GM03348 (cell line): ENCODE data around the gene PLIN1.

Source experiments
- DNase-seq: peaks from one replicate; pipeline ENCODE4 v3.0.0; 2012; ENCODE audit warnings: low spot score

The PLIN1 gene

GRCh38 chr15:89628806-89629715, 50.1 kb downstream of the PLIN1 start:
- DNase-seq: no peak

GRCh38 chr15:89628301-89628700, 50.9 kb downstream of the PLIN1 start:
- no peak for DNase-seq

DNA sequence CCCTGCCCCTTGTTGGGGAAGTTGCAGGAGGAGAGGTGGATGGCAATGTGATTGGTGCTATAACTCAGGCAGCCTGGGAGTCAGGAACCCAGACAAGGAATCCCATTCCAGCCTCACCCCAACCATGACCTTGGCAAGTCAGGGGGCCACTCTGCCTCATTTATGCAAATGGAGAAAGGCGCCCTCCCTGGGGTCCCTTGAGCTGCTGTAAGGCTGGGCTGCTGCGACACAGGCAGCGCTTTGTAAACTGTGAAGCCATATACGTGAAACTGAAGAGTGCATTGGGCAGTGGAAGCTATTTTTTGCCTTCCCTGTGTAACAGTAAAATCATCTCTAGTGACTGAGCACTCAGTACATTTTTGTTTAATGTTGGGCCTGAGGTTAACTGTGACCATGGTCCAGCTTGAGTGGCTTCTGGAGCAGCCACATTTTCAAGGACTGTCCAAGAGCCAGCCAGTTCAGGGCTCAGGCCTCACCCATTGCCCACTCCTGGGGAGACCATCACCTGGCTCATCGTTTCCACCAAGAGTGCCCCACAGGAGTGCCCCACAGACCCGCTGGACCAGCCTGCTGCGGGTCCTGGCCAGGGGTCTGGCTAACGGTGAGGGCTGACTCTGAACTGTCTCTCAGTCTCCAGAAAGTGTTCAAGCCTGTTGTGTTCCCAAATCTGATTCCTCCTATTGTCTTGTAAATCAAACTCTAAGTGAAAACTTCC, 51.8 kb downstream of the PLIN1 start:
- DNase-seq: no peak

GRCh38 chr15:89625716-89626115, 53.5 kb downstream of the PLIN1 start:
- DNase-seq: no peak

- no peak for DNase-seq
Measured at GRCh38 chr15:89623165-89623564, 56.0 kb downstream of the PLIN1 start.

DNA sequence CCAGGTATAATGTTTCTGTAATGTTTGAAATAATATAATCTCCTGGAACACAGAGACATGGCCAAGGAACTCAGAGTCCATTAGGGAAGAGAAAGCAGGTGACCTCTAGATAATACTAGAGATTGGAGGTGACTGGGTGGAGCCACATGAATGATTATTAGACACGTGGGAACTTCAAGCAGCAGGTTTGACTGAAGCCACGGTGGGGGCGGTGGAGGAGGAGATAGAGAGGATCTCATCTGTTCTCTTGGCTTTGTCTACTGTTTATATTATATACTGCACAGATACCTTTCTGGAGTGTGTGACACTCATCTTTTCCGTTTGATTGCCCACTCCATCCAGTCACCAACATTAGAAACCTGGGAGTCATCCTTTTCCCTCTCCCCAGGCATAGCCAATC, 57.6 kb downstream of the PLIN1 start:
- no peak for DNase-seq

DNA sequence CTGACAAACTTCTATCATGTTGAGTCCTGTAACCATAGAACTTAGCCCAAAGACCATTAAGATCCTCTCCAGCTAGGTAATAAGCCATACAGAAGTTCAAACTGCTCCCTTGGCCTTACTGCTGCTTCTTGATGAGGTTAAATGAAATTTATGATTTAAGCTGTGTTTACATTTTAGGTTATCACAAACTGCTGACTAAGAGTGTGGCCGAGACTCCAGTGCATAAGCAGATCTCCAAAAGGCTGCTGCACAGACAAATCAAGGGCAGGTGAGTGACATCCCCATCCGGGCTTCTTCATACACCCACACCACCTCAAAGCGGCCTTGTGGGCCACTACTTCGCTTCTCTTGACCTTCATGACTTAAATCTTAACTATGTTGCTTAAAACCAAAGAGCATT, 62.9 kb downstream of the PLIN1 start:
- DNase-seq: no peak

DNA sequence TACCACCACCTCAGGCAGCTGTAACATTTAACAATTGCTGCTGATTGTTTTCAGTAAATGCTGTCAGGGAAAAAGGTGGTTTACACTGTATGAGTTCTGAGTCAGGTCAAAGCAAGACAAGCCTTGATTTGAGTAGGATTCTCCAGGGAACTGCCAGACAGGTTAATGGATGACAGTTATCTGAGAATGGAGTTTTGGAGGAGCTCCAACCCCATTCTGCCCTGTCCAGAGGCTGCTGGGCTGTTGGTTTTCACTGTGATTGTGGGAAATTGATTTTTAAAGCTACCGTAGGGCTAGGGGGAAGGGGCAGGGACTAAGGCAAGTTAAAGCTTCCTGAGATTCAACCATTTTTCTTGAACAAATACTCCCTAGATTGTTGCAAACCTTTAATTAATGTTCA, 64.0 kb downstream of the PLIN1 start:
- DNase-seq: no peak
